Cerebellar cortex (tissue), 1 donor: ENCODE data around the gene MUC6.

ENCODE experiments used
- DNase-seq: peaks from one replicate; pipeline ENCODE4 v3.0.0-alpha.2; 2015; ENCODE audit warnings: low spot score

The MUC6 gene

DNA sequence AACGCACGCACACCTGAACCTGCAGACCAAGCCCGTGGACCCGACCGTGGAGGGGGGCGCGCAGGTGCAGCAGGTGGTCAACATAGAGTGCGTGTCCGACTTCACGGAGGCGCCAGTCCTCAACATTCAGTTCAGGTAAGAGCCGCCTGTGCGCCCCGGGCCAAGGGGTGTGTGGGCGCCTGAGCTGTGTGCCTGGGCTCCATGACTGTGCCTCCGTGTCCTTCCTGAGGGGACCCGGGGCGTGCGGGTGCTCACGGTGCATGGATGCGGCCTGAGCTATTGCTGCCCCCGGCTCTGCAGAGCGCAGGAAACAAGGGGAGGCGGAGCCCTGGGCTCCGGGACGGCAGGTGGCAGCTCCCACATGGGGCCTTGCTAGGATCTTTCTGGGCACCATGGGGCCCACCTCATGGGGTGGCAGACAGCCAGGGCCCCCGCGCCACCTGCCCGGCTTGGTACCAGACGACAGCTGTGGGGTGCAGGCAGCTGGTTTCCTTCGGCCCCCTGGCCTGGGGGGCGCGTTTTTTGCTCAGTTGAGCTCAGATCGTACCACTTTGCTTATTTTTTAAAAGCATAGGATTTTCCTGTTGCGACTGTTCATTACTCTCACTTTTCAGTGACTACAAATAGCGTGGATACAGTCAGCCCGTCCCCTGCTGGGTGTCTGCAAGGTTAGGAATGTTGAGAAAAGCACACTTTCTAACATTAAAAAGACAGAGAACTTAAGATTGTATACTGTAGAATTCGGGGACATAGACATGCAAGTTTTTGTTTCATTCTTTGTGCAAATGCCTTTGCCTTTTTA lies 28.3 kb downstream of the MUC6 start:
- DNase-seq, result no peak

DNA sequence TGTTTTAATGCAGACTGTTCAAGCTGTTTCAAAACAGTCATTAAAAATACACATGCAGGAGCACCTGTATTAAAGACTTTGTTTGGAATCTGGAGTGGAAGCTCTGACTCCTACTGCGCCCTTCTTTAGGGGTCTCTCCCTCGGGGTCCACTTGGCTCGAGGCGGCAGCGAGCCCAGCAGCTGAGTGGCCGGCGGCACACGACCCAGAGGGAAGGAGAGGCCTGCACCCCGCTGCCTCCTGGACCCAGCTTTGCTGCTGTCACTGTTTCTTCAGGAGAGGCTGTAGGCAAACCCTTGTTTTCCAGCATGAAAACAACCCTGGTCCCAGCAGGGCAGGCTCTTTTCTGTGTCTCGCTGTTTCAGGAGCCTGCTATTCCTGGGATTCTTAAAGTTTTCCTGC lies 29.2 kb downstream of the MUC6 start:
- no peak for DNase-seq

DNA sequence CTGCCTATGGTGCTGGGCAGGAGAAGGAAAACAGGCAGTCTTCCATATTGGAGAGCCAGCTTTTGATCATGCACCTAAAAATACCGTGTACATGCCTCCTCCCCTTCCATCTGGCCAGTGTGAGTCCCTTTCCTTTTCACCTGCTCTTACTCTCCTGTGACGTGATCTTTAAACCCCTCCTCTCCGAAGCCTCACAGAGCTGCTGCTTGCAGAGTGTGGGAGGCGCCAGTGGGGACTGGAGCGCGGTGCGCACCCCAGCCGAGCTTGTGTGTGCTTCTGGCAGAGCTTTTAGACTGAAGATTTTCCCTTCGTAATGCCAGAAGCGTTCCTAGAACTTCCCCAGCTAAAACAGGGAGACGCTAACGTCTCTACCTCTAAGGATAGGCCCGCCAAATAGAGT lies 29.8 kb downstream of the MUC6 start:
- DNase-seq, result peak; percentile 97

DNA sequence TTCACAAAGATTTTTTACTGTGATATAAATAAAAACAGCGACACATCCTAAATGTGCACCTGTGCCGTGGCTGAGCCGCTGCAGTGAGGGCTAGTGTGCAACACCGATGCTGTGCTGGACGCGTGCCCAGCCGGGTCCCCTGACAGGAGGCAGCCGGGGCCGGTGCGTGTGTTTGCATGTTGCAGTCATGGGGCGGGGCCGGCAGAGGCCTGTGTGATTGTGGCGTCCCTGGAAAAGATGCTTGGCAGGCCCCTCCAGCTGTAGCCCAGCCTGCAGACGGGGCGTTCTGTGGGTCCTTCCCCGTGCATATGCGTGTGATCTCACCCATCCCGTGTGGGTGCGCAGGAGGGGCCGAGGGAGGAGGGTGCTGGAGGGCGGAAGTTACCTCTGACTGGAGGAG lies 30.6 kb downstream of the MUC6 start:
- DNase-seq, result no peak

DNA sequence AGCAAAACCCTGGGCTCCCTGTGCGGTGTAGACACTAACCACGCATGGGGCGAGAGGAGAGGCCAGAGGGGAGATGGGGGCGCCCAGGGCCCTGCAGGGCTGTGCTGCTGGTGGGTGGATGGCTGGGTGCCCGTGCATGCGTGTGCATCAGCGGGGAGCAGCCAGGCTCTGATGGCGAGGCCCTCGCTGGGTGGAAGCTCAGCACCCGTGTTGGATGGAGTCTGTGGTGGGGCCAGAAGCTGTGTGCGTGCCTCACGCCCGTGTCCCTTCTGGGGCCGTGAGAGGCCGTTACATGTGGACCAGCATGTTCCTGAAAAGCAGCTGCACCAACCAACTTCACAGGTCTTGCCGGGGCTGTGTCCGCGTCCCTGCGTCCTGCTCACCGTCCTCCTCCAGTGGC lies 33.4 kb downstream of the MUC6 start:
- DNase-seq, result no peak

DNA sequence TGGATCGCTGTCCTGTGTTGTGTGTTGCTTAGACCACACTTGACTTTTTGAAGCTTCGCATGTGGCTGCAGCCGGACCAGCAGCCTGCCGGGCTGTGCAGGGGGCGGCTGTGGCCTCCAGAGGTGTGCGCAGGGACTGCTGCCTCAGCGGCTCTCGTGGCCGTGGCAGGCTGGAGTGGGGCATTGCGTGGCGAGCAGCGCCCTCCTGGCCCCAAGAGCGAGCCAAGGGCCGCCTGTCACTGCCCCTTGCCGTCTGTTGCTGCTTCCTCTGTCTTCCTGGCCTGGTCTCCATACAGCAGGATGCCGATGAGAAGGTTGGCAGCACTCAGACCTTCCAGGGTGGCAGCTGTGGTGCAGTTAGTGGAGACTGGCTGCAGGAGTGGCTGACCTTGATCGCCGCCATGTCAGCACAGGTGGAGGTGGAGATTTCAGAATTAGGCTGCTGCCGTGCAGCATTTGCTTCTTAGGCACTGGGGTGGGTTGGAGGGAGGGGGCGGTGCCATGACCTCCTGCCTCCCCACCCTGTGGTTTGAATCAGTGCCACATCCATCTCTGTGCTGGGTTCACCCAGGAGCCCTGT lies 34.0 kb downstream of the MUC6 start:
- DNase-seq, result no peak

DNA sequence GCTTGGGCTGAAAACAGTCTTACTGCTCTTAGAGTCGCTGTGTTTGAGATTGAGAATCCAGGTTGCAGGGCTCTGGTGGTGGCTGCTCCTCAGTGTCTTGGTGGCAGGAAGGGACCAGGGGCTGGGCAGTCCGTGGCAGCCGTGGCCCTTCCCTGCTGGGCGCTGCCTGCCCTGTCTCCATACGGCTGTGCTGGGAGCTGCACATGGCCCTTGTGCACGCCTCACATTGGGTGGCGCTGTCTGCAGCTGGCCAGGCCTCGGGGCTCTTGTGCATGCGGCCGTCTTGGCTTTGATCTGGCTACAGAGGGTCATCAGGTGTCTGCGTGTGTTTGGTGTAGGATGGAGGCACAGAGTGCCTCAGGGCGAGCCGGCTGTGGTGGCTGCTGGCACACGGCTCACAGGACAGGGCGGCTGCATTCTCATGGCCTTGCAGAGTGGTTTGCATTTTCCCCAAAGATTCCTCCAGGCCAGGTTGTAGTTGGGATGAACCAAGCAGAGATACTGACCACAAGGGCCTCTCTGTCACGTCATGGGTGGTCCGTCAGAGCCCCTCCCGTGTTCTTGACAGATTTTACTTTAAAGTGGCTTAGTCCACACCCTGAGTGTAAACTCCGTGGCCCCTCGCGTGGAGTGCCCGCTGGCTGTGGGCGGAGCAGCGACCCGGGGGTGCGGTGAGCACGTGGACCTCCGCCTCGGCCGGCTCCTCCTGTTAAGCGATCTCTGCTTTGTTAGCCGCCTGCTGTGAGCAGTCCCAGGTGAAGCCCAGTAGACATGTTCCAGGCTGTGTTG lies 34.7 kb downstream of the MUC6 start:
- no peak for DNase-seq

DNA sequence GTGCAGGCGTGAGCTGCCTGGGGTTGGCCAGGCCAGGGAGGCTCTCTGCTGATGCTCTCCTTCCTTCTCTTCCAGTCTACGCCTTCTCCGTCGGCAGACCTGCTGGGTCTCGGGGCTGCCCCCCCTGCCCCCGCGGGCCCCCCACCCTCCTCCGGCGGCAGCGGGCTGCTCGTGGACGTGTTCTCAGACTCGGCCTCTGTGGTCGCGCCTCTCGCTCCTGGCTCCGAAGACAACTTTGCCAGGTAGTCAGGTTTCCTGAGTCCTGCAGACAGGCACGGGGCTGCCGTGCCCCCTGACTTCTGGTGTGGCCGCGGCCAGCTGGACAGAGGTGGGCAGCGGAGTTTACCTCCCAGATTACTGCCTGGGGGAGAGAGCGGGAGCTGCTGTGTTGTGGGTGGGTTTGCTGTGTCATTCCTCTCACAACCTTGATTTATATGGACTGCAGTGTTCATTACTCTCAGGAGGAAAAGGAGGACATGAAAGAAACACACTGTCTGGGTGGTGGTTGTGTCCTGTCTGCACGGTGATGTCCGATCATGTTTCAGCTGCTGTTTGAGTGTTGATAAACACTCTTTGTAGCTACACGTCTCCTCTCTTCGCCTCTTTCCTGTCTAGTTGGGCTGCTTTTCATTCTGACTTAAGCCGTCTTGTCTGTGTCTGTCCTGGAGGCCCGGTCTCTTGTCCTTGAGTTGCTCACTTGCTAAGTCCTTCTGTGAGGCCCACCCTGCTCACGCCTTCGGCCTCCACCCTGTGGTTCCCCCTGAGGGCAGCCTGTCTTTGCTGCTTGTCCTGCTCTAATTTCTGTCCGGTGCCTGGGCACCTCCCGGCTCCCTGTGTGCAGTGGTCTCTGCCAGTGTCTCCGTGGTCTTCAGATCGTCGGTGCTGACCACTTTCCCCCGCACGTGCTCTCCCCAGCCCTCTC lies 35.9 kb downstream of the MUC6 start:
- DNase-seq, result no peak

DNA sequence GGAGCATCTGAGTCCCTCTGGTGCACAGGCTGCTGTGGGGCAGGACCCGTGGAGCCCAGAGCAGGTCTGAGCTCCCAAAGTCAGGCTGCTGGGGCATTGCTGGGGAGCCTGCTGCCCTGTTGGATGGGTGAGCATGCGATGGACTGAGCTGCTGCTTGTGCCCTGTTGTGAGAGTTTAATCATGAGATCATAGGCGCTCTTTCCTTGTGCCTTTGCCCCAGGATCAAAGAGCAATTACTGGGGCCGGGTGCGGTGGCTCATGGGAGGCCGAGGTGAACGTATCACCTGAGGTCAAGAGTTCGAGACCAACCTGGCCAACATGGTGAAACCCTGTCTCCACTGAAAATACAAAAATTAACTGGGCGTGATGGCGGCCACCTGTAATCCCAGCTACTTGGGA lies 37.5 kb downstream of the MUC6 start:
- no peak for DNase-seq

DNA sequence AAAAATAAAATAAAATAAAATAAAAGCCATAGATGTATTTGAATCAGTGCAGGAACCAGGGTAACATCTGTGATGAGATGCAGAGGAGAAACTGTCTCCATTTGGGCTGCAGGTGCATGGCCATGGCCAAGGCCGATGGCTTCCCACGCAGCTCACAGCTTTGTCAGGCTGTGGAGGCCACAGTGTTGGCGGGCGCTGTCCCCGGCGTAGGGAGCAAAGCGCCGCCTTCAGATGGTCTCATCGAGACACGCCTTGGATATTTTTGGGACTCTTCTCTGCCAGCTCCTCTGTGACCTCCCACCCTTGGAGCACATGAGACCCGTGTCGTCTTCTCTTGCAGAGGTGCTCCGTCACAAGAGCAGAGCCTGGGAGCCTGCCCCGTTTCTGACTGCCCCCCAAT lies 38.6 kb downstream of the MUC6 start:
- DNase-seq, result no peak

DNA sequence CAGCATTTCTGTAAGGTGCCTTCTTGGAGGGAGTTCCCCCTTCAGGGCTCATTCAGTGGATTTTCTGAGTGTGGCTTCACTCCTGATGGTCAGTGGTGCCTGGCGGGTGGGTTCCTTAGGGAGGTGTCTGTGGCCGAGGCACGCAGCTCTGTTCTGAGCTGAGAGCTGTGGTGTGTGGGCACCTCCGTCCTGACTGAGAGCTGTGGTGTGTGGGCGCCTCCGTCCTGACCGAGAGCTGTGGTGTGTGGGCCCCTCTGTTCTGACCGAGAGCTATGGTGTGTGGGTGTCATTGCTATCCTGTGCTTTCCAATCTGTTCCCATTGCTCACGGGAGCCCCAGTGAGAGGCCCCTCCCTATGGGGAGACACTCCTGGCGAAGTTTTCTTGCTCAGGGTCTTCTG lies 39.8 kb downstream of the MUC6 start:
- DNase-seq, result no peak

DNA sequence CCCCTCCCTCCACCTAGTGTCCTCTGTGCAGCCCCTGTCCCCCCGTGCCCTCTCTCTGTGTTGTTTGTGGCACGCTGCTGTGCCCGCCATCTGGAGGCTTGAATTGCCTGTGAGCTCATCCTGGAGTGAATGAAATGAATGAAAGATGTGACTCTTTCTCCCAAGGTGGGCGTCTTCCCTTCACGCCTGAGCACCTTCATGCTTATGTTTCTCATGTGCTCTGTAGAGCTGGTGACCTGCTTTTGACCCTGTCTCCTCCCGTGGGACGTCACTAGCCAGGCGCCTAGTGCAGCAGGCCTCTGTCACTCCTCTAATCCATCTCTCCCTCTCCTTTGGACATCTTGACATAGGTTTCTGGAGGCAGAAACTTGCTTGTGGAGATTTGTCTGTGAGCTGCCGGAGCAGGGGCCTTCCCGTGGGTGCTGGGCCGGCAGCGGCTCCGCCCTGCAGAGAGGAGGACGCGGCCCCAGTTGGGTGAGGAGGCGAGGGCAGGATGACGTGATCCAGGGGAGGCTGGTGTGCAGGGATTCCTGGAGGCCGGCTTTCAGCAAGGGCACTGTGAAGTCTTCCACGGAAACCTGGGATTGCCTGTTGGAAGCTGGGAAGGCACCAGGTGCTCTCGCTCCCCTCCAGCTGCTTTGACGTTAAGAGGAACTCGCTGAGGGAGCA lies 40.6 kb downstream of the MUC6 start:
- DNase-seq, result peak; percentile 58

DNA sequence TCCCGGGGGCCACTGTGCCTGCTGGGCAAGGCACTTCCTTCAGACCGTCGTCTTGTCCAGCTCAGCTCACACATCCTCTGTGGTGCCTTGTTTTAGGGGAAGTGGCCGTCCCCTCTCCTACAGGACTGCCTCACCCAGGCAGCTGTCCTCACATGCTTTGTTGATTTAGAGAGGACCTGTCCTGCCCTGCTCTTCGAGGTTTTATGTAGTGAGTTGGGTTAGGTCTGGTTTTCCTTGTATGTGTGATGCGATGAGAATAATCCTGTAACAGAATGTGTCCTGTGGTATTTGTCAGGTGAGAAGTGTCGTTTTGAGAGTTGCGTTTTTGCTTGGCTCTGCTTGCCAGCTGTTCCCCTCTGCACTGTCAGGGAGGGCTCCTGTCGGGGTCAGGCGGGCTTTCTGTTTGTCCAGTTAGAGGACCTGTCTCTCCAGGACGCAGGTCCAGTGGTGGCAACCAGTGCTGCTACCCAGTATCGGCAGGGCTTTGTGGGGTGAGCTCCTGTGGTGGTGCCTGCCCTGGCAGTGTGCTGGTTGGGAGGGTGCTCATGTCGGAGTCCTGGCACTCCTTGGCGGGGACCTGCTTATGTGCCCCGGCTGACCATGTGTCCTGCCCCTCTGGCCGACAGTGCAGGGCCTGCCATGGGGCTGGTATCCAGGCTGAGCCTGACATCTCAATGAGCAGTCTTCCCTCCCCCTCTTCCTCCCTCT lies 41.3 kb downstream of the MUC6 start:
- DNase-seq, result no peak

DNA sequence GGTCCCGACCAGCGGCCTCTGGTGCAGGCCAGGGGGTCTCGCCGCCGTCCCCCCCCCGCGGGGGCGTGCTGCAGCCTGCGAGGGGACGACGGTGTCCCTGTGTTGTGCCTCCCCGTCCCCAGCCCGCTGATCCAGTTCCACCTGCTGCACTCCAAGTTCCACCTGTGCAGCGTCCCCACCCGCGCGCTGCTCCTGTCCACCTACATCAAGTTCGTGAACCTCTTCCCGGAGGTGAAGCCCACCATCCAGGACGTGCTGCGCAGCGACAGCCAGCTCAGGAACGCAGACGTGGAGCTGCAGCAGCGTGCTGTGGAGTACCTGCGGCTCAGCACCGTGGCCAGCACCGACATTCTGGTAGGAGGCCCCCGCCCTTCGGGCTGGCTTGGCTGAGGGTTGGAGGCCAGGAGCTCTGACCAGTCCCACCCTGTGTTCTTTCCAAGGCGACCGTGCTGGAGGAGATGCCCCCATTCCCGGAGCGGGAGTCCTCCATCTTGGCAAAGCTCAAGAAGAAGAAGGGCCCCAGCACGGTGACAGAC lies 42.8 kb downstream of the MUC6 start:
- no peak for DNase-seq

DNA sequence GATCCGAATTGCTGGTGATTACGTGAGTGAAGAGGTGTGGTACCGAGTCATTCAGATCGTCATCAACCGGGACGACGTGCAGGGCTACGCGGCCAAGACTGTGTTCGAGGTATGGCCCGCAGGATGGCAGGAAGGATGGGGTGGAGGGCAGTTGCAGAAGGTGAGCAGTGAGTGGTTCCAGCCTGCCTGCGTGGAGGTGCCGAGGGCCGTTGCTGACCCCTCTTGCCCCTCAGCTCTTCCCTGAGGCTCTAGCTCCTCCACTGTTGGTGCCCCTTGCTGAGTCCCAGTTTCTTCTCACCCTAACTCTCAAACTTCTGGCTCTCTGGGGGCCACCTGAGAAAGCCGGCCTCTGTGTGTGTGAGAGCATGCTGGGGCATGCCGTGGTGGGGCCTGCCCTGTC lies 43.9 kb downstream of the MUC6 start:
- no peak for DNase-seq

DNA sequence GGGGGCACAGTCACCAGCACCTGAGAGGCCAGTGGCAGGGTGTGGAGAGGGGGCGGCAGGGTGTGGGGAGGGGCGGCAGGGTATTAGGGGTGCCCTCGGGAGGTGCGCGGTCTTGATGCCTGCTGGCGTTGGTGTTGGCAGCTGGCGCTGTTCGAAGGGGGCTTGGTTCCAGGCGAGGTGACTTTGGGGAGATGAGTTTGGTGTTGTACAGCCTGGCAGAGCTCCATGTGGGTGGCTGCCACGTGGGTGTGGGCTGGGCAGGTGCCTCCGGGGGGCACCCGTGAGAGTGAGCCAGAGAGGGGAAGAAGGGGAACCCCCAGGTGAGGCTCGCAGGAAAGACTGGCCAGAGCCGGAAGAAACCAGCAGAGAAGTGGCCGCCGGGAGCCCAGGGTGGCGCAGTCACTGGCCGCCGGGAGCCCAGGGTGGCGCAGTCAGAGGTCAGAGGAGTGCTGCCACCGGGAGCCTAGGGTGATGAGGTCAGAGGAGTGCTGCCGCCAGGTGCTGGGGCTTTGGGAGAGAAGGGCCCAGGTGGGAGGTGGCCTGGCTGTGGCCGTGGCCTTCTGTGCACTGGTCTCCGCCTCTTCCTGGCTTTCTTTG lies 44.7 kb downstream of the MUC6 start:
- no peak for DNase-seq

DNA sequence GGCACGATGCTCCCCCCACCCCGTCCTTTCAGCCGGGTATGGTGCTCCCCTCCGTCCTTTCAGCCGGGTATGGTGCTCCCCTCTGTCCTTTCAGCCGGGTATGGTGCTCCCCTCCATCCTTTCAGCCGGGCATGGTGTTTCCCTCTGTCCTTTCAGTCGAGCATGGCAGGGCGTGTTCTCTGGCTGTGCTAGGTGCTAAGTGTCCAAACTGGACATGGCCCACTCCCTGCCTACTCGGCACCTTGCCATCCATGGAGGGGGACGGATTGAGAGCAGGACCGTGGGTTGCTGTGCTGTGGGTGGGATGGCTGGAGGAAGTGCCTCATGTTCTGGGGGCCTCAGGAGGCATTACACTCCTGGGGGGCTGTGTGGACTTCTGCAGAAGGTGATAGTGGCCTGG lies 45.5 kb downstream of the MUC6 start:
- DNase-seq, result no peak

DNA sequence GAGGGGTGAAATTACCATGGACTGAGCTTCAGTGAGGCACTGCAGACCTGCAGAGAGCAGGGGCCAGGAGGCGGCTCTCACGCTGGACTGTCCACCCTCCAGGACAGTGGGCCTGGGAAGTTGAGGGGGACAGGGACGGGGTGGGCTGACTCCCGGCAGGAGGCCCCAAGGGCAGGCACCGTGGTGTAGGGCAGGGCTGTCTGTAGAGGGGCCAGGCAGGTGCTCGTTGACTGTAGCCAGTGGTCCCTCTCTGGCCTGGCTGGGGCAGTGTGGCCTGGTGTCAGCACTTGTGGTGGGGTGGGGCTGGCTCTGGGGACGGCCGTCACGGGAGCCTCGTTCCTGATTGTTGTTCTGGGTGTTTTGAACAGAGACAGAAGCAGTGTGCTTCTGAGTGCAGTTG lies 46.4 kb downstream of the MUC6 start:
- no peak for DNase-seq

DNA sequence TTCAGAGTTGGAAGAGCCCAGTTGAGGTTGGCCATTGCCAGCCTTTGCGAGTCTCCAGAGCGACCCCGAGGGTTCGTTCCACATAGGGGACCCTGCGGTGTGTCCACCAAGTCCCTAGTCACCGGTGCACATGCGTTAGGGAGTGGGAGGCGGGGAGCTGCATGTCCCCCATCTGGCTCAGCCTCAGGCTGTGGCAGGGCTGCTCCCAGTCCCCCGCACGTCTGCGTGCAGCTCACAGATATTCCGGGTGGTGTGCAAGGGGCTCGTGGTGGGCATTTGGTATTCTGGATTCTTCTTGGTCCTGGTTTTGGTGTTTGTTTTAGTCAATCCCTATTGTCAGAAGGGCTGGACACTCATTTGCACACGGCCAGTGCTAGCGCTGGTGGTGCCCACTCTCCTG lies 48.8 kb downstream of the MUC6 start:
- DNase-seq, result no peak

DNA sequence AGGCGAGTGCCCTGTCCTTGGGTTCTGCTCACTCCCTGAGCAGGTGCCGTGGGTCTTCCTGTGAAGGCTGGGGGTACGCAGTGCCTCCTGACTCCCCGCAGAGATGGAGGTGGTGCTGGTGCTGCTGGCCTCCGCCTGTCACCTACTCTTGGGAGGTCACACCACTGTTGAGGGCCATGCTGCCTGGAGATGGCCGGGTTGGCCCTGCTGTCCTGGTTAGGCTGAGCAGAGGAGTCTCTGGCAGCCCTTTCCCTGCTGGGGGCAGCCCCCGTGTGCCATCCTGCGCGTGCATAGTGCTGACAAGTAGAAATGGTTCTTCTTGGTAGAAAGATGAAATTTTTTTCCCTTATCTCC lies 49.6 kb downstream of the MUC6 start:
- DNase-seq, result no peak
